NCI-H460 (cell line): Measurements from ENCODE around the gene ZC3H10. TPM values are rescaled to one million over a fixed set of nuclear protein-coding genes. Genes with fewer than 3 reads are reported as not detected.

ENCODE experiments used
- DNase-seq: peaks from one replicate; pipeline ENCODE4 v3.0.0-alpha.2; 2016; ENCODE audit warnings: low read depth; ENCODE audit errors: extremely low read depth
- total RNA-seq: library from RNA; depleted of rRNA; stranded (reverse); fragments of >200 nt; shearing (Covaris generic); gene quantifications from 2 replicates; pipeline ENCODE4 v1.2.3, GENCODE V29; 2014; rRNA removed

The ZC3H10 gene
- total RNA-seq, 1 experiment from 2014 or later, result 5.3 TPM

- DNase-seq, result no peak
These were observed 46.3 kb downstream of the ZC3H10 start for GRCh38 chr12:56164345-56164729.

DNA sequence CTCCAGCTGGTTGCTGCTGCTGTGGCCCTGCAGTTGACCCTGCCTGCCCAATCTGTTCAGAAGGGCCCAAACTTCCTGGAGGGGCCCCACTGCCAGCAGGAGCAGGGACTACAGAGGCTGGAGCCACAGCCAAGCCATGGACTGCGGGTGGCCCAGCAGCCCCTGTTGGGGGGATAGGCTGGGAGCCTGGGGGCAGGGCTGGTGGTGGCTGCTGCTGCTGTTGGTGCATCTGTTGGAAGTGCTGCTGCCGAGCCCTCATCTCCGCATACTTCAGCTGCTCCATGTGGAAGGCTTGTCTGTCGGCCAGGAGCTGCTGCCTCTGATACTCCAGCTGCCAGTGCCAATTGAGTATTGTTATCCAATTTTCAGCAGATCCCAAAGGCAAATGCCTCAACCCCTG is 47.3 kb downstream of the ZC3H10 start:
- no peak for DNase-seq

- DNase-seq, result no peak
These were observed 51.2 kb downstream of the ZC3H10 start for GRCh38 chr12:56169229-56169759.

DNA sequence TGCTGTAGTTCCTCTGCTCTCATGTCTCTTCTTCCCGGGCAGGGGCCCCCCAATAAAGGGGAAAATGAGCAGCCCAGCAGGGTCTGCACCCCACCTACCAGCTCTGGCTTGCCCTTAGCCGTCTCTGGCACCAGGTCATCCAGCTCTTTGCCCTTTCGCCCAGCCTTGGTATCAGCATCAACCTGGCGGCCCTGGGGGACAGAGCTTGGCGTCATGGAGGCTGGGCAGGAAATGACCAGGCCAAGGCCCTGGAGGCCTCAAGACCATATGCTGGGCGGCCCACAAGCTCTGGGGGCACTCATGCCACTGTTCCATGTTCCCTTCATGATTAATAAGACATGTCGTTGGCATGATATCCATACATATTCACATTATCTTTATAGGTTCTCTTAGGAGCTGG is 54.8 kb downstream of the ZC3H10 start:
- DNase-seq, result no peak

Other genes starting within 250 kb of the ZC3H10 start
- gene PYM1, start 190.4 kb upstream of the ZC3H10 start, total RNA-seq, result 33.0 and 33.1 TPM in 2 replicates
- gene DGKA, start 187.1 kb upstream of the ZC3H10 start, total RNA-seq, result 14.1 and 15.5 TPM in 2 replicates
- gene PMEL, start 152.2 kb upstream of the ZC3H10 start, total RNA-seq, result 0.78 and 1.3 TPM in 2 replicates
- 31.6 and 31.7 TPM in 2 replicates for gene CDK2, start 151.4 kb upstream of the ZC3H10 start, total RNA-seq
- gene RAB5B, start 144.2 kb upstream of the ZC3H10 start, total RNA-seq, result 37.6 and 39.4 TPM in 2 replicates
- 9.7 and 10.4 TPM in 2 replicates for gene SUOX, start 121.0 kb upstream of the ZC3H10 start, total RNA-seq
- gene IKZF4, start 97.2 kb upstream of the ZC3H10 start, total RNA-seq, result 1.5 and 1.6 TPM in 2 replicates
- 314 and 346 TPM in 2 replicates for gene RPS26, start 76.3 kb upstream of the ZC3H10 start, total RNA-seq
- gene ERBB3, start 38.1 kb upstream of the ZC3H10 start, total RNA-seq, result 0.78 and 1.1 TPM in 2 replicates
- 357 and 358 TPM in 2 replicates for gene PA2G4, start 13.7 kb upstream of the ZC3H10 start, total RNA-seq
- 5,100 and 5,114 TPM in 2 replicates for gene RPL41, start 1.6 kb upstream of the ZC3H10 start, total RNA-seq
- gene ESYT1, start 10.0 kb downstream of the ZC3H10 start, total RNA-seq, result 93.2 and 108 TPM in 2 replicates
- gene MYL6B, start 34.3 kb downstream of the ZC3H10 start, total RNA-seq, result 41.4 and 50.0 TPM in 2 replicates
- 563 and 566 TPM in 2 replicates for gene MYL6, start 40.1 kb downstream of the ZC3H10 start, total RNA-seq
- 26.2 and 28.9 TPM in 2 replicates for gene SMARCC2, start 71.2 kb downstream of the ZC3H10 start, total RNA-seq
- gene RNF41, start 103.7 kb downstream of the ZC3H10 start, total RNA-seq, result 92.7 and 102 TPM in 2 replicates
- 66.3 and 72.3 TPM in 2 replicates for gene NABP2, start 106.1 kb downstream of the ZC3H10 start, total RNA-seq
- gene SLC39A5, start 111.8 kb downstream of the ZC3H10 start, total RNA-seq, result 0.84 TPM in 1 of 2 replicates, not detected in the other
- gene ANKRD52, start 140.1 kb downstream of the ZC3H10 start, total RNA-seq, result 29.0 and 32.7 TPM in 2 replicates
- 13.5 and 14.2 TPM in 2 replicates for gene COQ10A, start 148.7 kb downstream of the ZC3H10 start, total RNA-seq
- 141 and 153 TPM in 2 replicates for gene CS, start 182.1 kb downstream of the ZC3H10 start, total RNA-seq
- 142 and 150 TPM in 2 replicates for gene CNPY2, start 197.7 kb downstream of the ZC3H10 start, total RNA-seq
- gene PAN2, start 215.7 kb downstream of the ZC3H10 start, total RNA-seq, result 71.1 and 73.6 TPM in 2 replicates
- 0.17 TPM in 1 of 2 replicates, not detected in the other for gene IL23A, start 220.6 kb downstream of the ZC3H10 start, total RNA-seq
- gene STAT2, start 241.8 kb downstream of the ZC3H10 start, total RNA-seq, result 20.2 and 20.6 TPM in 2 replicates
- not detected in 2 replicates for gene APOF, start 244.6 kb downstream of the ZC3H10 start, total RNA-seq